ENCODE measurements around the gene CD4.
"Not testable (repeated sequence)": the region's sequence is repeated elsewhere in the genome, so short reads cannot be mapped to it uniquely, and the experiment has no call there.

Gene CD4

DNA sequence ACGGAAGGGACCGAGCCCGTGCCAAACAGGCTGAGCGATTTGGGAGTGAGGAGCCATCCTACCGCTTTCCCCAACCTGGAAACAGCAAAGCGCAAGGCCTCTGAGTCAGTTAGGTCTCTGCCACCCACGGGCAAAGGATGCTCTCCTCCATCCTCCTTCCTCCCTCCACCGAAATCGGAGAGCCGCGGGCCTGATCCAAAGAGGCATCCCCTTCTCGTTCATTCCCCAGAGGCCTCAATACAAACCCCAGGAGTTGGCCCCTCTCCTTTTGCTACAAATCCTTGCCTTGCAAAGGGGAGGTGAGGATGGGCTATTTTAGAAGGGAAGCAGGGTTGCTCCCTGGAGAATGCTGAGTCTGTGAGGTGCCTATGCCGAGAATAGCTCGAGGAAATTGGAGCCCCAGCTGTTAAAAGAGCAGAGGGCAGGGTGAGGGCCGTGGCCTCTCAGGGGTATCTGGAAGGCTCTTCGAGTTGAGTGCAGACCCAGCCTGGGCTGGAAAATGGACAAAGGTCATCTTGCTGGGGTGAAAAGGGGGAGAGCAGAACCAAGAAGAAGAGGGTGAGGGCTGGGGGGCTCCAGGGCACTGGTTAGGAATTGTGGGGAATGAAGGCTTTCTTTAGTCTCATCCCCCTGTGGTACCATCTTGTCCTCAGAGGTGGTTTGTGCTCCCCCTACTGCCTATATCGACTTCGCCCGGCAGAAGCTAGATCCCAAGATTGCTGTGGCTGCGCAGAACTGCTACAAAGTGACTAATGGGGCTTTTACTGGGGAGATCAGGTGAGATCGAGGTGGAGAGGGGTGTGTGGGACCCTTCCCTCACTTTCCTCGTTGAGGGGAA, 79.1 kb downstream of the CD4 start:
- peaks cover 63% of the 10 kb centered on the region for H4K20me1 ChIP-seq
- peak overlapping the region; percentile 98 for H3K9ac ChIP-seq
- peaks cover 58% of the 10 kb centered on the region for H3K36me3 ChIP-seq
- peak overlapping the region; percentile 86 for H3K4me3 ChIP-seq
- H3K4me1 ChIP-seq, result peaks cover 60% of the 10 kb centered on the region
- H3K27me3 ChIP-seq, result no peaks in the 10 kb centered on the region
- no peaks in the 10 kb centered on the region for H3K9me3 ChIP-seq
- H3K27ac ChIP-seq, result peak overlapping the region; percentile 96
- peak overlapping the region; percentile 100 for H3K4me2 ChIP-seq
- TF ChIP-seq Cebpa-rat (IDR thresholded peaks at IDR 0.05), result no peak

DNA sequence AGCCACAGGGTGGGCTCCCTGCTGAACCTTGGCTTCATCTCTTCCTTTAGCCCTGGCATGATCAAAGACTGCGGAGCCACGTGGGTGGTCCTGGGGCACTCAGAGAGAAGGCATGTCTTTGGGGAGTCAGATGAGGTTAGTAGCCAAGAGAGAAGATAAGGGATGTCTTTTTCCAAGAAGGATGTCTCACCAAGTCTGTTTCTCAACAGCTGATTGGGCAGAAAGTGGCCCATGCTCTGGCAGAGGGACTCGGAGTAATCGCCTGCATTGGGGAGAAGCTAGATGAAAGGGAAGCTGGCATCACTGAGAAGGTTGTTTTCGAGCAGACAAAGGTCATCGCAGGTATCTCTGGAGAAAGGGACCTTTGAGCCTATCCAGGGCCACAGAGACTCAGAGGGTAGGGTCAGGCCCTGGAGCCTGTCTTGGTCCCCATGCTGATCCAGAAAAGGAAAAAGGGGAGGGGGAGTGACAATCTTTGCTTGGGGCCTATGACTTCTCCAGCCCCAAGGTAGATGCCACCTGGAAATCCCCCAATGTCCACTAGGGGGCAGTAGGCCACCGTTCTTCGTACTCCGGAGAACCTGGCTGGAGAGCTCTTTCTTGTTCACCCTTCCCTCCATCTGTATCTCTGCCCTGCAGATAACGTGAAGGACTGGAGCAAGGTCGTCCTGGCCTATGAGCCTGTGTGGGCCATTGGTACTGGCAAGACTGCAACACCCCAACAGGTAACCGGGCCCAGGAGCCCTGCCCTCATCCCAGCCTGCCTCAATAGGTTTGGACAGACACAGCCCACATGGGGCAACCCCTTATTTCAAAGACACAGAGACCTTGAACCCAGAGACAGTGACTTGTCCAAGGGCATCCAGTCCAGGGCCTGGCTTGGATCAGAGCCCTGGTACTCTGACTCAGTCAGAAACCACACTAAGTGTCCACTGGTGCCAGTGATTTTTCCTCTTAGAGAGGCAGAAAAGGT, 80.0 kb downstream of the CD4 start:
- Histone ChIP-seq H4K20me1 (peaks cover 63% of the 10 kb centered on the region), H3K4me3 (peak overlapping the region; percentile 86), H3K4me1 (peaks cover 67% of the 10 kb centered on the region), H3K9me3 (no peaks in the 10 kb centered on the region), H3K4me2 (peak overlapping the region; percentile 100), H3K9ac (peak overlapping the region; percentile 98), H3K27ac (peak overlapping the region; percentile 96; the same call in 1 of the 2 replicates), H3K27me3 (no peaks in the 10 kb centered on the region), H3K36me3 (peaks cover 49% of the 10 kb centered on the region)
- TF ChIP-seq Cebpa-rat (IDR thresholded peaks at IDR 0.05), result no peak

DNA sequence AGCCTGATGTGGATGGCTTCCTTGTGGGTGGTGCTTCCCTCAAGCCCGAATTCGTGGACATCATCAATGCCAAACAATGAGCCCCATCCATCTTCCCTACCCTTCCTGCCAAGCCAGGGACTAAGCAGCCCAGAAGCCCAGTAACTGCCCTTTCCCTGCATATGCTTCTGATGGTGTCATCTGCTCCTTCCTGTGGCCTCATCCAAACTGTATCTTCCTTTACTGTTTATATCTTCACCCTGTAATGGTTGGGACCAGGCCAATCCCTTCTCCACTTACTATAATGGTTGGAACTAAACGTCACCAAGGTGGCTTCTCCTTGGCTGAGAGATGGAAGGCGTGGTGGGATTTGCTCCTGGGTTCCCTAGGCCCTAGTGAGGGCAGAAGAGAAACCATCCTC, 81.0 kb downstream of the CD4 start:
- Histone ChIP-seq H3K9ac (peak overlapping the region; percentile 98), H3K36me3 (peaks cover 41% of the 10 kb centered on the region), H4K20me1 (peaks cover 63% of the 10 kb centered on the region), H3K4me1 (peaks cover 66% of the 10 kb centered on the region), H3K27ac (0 out of 2 replicates have a peak overlapping the region, but pooled peaks have one; percentile 35), H3K4me2 (peak overlapping the region; percentile 100)
- H3K27me3 ChIP-seq, H3K9me3 ChIP-seq, H3K4me3 ChIP-seq: not testable (repeated sequence)
